Caco-2 (cell line): Measurements from ENCODE around the gene PROX1. TPM values are rescaled to one million over a fixed set of nuclear protein-coding genes. Genes with fewer than 3 reads are reported as not detected.
A peak's percentile ranks its signal among the peaks of the same experiment; 100 is the strongest.

Experiments
- Bru-seq: library from RNA; stranded (reverse); fragments of 400-500 nt; gene quantifications from one replicate; lab custom pipeline; 2021; lab: Mats Ljungman, UMichigan
- BruChase-seq, 2 experiments: library from RNA; stranded (reverse); fragments of 400-500 nt; gene quantifications; one replicate each; lab custom pipeline; 2021; lab: Mats Ljungman, UMichigan
- BruUV-seq: library from RNA; stranded (reverse); fragments of 400-500 nt; replicated peaks from 2 replicates; lab custom pipeline; 2021; lab: Mats Ljungman, UMichigan
- CTCF ChIA-PET: fragments of 300-600 bp; sonication (Branson Sonifier 250); formaldehyde crosslinking; loops from one replicate; lab custom pipeline; 2022; ENCODE audit warnings: antibody characterized with exemption; lab: Charles Lee
- POLR2A ChIA-PET: fragments of 300-600 bp; sonication (Branson Sonifier 250); formaldehyde crosslinking; loops from one replicate; lab custom pipeline; 2022; ENCODE audit warnings: antibody characterized with exemption; lab: Charles Lee
- DNase-seq, 2 experiments: peaks; one replicate each; pipeline versions ENCODE4 v3.0.0 to v3.0.0-alpha.2; 2020 to 2022
- H3K27me3 ChIP-seq: replicated peaks from 2 replicates; pipeline ENCODE4 v1.6.0; 2011; ENCODE audit warnings: low read length; ENCODE audit not compliant: control insufficient read depth, insufficient read depth
- H3K36me3 ChIP-seq: 2 replicates; pipeline ENCODE4 v1.5.1; 2011; ENCODE audit warnings: low read length; ENCODE audit not compliant: control insufficient read depth, insufficient read depth
- H3K4me1 ChIP-seq: fragments of 250-450 bp; sonication (Bioruptor Pico); 2 replicates; pipeline ENCODE4 v1.5.1; 2020; ENCODE audit warnings: mild to moderate bottlenecking
- H3K4me3 ChIP-seq: 2 replicates; pipeline ENCODE4 v1.5.1; 2011; ENCODE audit warnings: low read depth, mild to moderate bottlenecking, control low read depth, low read length
- H3K9me3 ChIP-seq: fragments of 250-450 bp; sonication (Bioruptor Pico); 2 replicates; pipeline ENCODE4 v1.5.1; 2020; ENCODE audit warnings: mild to moderate bottlenecking, moderate library complexity
- H3K27ac Mint-ChIP-seq: one replicate; pipeline ENCODE4 v1.8.0; 2022; ENCODE audit warnings: mixed read lengths; ENCODE audit not compliant: unreplicated experiment
- H3K27me3 Mint-ChIP-seq: one replicate; pipeline ENCODE4 v1.8.0; 2022; ENCODE audit warnings: mixed read lengths; ENCODE audit not compliant: insufficient read depth, unreplicated experiment
- H3K36me3 Mint-ChIP-seq: one replicate; pipeline ENCODE4 v1.8.0; 2022; ENCODE audit warnings: mild to moderate bottlenecking, mixed read lengths; ENCODE audit not compliant: insufficient read depth, unreplicated experiment
- H3K4me1 Mint-ChIP-seq: one replicate; pipeline ENCODE4 v1.8.0; 2022; ENCODE audit warnings: low read depth, mixed read lengths; ENCODE audit not compliant: unreplicated experiment
- H3K4me3 Mint-ChIP-seq: one replicate; pipeline ENCODE4 v1.8.0; 2022; ENCODE audit warnings: mild to moderate bottlenecking, moderate library complexity, mixed read lengths; ENCODE audit not compliant: unreplicated experiment
- H3K9me3 Mint-ChIP-seq: one replicate; pipeline ENCODE4 v1.8.0; 2022; ENCODE audit warnings: mixed read lengths; ENCODE audit not compliant: unreplicated experiment
- intact Hi-C: fragments of 100-400 bp; cut with micrococcal nuclease; formaldehyde crosslinking; loops from one replicate; pipeline ENCODE4 v1.10.0; 2022; ENCODE audit not compliant: unreplicated experiment
- long read RNA-seq: library from polyadenylated mRNA; stranded (forward); transcript quantifications from one replicate; pipeline ENCODE4 v2.0.0, GENCODE V29; 2022
- total RNA-seq: library from RNA; stranded (reverse); gene quantifications from 2 replicates; pipeline ENCODE4 v1.2.3, GENCODE V29; 2022
- TF ChIP-seq, protein P1 (sequence below), 2 experiments: fragments of 200-600 bp in 1 of 2; IDR thresholded peaks; 1 replicate in 1 of 2; 2 replicates in 1 of 2; pipeline versions ENCODE4 v1.5.1 to v1.8.0; 2011 to 2022; ENCODE audit warnings: antibody characterized with exemption in 1 of 2, control low read depth in 1 of 2, inconsistent platforms in 1 of 2, low read depth in 1 of 2, low read length in 1 of 2, mild to moderate bottlenecking in 1 of 2, moderate library complexity in 1 of 2; ENCODE audit not compliant: insufficient read depth in 1 of 2, severe bottlenecking in 1 of 2, unreplicated experiment in 1 of 2

PROX1 gene, protein sequence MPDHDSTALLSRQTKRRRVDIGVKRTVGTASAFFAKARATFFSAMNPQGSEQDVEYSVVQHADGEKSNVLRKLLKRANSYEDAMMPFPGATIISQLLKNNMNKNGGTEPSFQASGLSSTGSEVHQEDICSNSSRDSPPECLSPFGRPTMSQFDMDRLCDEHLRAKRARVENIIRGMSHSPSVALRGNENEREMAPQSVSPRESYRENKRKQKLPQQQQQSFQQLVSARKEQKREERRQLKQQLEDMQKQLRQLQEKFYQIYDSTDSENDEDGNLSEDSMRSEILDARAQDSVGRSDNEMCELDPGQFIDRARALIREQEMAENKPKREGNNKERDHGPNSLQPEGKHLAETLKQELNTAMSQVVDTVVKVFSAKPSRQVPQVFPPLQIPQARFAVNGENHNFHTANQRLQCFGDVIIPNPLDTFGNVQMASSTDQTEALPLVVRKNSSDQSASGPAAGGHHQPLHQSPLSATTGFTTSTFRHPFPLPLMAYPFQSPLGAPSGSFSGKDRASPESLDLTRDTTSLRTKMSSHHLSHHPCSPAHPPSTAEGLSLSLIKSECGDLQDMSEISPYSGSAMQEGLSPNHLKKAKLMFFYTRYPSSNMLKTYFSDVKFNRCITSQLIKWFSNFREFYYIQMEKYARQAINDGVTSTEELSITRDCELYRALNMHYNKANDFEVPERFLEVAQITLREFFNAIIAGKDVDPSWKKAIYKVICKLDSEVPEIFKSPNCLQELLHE
- total RNA-seq (17.6 and 24.5 TPM in 2 replicates), Bru-seq, nascent RNA (percentile 82 among the genes with signal in this experiment), BruChase-seq, experiment 1, labeled RNA remaining after a 2-hour chase (percentile 76 among the genes with signal in this experiment), BruChase-seq, experiment 2, labeled RNA remaining after a 6-hour chase (percentile 68 among the genes with signal in this experiment)
- long read RNA-seq, partial matches to known transcripts = 1 of 4 reads
- long read RNA-seq, other reads (novel, unspliced or antisense) = 3 of 4 reads

DNA sequence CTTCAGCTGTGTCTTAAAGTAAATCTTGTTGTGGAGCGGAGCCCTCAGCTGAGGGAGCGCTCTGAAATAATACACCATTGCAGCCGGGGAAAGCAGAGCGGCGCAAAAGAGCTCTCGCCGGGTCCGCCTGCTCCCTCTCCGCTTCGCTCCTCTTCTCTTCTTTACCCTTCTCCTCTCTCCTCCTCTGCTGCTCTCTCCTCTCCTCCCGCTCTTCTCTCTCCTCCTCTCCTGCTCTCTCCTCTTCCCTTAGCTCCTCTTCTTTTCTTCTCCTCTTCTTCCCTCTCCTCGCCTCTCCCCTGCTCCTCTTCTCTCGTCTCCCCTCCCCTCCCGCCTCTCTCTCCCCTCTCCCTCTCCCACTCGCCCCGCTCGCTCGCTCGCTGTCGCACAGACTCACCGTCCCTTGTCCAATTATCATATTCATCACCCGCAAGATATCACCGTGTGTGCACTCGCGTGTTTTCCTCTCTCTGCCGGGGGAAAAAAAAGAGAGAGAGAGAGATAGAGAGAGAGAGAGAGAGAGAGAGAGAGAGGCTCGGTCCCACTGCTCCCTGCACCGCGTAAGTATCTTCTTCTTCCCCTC, at the start of gene PROX1:
TSS of gene PROX1 (plus strand) at position 47 of the 580 bp plus-strand sequence. CDS start 8,563 bp downstream, outside the sequence.
- TF ChIP-seq, protein P1, sequence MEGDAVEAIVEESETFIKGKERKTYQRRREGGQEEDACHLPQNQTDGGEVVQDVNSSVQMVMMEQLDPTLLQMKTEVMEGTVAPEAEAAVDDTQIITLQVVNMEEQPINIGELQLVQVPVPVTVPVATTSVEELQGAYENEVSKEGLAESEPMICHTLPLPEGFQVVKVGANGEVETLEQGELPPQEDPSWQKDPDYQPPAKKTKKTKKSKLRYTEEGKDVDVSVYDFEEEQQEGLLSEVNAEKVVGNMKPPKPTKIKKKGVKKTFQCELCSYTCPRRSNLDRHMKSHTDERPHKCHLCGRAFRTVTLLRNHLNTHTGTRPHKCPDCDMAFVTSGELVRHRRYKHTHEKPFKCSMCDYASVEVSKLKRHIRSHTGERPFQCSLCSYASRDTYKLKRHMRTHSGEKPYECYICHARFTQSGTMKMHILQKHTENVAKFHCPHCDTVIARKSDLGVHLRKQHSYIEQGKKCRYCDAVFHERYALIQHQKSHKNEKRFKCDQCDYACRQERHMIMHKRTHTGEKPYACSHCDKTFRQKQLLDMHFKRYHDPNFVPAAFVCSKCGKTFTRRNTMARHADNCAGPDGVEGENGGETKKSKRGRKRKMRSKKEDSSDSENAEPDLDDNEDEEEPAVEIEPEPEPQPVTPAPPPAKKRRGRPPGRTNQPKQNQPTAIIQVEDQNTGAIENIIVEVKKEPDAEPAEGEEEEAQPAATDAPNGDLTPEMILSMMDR (IDR thresholded peaks at IDR 0.05; ENCODE audit: insufficient read depth in 1 of 2, low read depth in 1 of 2, low read length in 1 of 2, severe bottlenecking in 1 of 2, unreplicated experiment in 1 of 2) = peak in 1 of 2 experiments; percentile 32
- peaks cover 10% of the 10 kb centered on the region for H3K36me3 Mint-ChIP-seq
- intact Hi-C loops = loop anchor here (1.0 to 10.0 kb wide), 7 partner anchors 32 to 863 kb away; no protein-coding TSS in a partner anchor
- H3K27me3 ChIP-seq = no peaks in the 10 kb centered on the region; the same call in 1 of the 2 replicates
- POLR2A ChIA-PET = interaction anchor here (0.7 to 0.9 kb wide), 4 partner anchors 135 to 361 kb away, joined by 3 to 5 read pairs (median 4); no protein-coding TSS in a partner anchor
- peaks cover 25% of the 10 kb centered on the region for H3K4me1 ChIP-seq
- H3K4me1 Mint-ChIP-seq = peaks cover 21% of the 10 kb centered on the region
- peak within 1 kb of the TSS; percentile 99 for H3K4me3 Mint-ChIP-seq
- no TSS peak for BruUV-seq
- peak in 1 of 2 experiments; percentile 87 for DNase-seq
- H3K9me3 ChIP-seq = no peaks in the 10 kb centered on the region
- peak within 1 kb of the TSS; percentile 89 for H3K27ac Mint-ChIP-seq
- peak within 1 kb of the TSS; percentile 63 for H3K4me3 ChIP-seq
- H3K9me3 Mint-ChIP-seq = no peaks in the 10 kb centered on the region
- CTCF ChIA-PET = interaction anchor here (0.7 to 1.0 kb wide), 8 partner anchors 10 to 1238 kb away, joined by 3 to 7 read pairs (median 4); no protein-coding TSS in a partner anchor
- H3K27me3 Mint-ChIP-seq = peaks cover 8% of the 10 kb centered on the region
- H3K36me3 ChIP-seq = no peaks in the 10 kb centered on the region

DNA sequence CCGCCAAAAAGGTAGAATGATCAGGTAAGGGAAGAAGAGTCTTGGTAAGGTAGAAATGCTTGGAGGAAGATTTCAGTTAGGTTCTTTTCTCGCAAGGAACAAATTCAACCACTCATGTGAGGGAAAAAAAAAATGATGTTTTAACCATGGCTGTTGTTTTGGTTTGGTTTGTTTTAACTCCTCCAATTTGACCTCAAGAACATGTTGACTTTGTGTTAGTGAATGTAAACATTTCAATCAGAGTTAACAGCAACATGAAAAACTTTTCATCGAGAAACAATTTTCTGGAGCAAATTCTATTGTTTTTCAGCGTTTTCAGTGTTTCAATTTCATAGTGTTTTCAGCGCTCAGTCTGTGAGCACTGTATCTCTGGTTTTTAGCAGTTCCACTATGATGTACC, 49.0 kb upstream of the PROX1 start:
- intact Hi-C loops = no loop called here
- H3K27me3 Mint-ChIP-seq = no peaks in the 10 kb centered on the region
- no peak overlapping the region for H3K27ac Mint-ChIP-seq

More for the DNA sequence above, 49.0 kb upstream of the PROX1 start:
- ChIA-PET CTCF (no interaction called here), POLR2A (no interaction called here)
- Histone ChIP-seq H3K27me3 (no peaks in the 10 kb centered on the region), H3K36me3 (no peaks in the 10 kb centered on the region), H3K4me1 (no peaks in the 10 kb centered on the region), H3K4me3 (no peak overlapping the region), H3K9me3 (no peaks in the 10 kb centered on the region; the same call in 1 of the 2 replicates)
- Mint-ChIP-seq H3K4me1 (no peaks in the 10 kb centered on the region), H3K4me3 (no peak overlapping the region), H3K9me3 (no peaks in the 10 kb centered on the region), H3K36me3 (no peaks in the 10 kb centered on the region)
- BruUV-seq = no TSS peak
- TF ChIP-seq, protein P1 (IDR thresholded peaks at IDR 0.05; ENCODE audit: insufficient read depth in 1 of 2, low read depth in 1 of 2, low read length in 1 of 2, severe bottlenecking in 1 of 2, unreplicated experiment in 1 of 2) = no peak
- DNase-seq = no peak
